22Rv1 (cell line): Measurements from ENCODE around the gene SC5D.

Experiments
- CTCF ChIP-seq: fragments of 450-650 bp; IDR thresholded peaks from 2 replicates; pipeline ENCODE4 v1.5.1; 2017; ENCODE audit warnings: mild to moderate bottlenecking
- ZFX ChIP-seq: fragments of 450-650 bp; IDR thresholded peaks from 2 replicates; pipeline ENCODE4 v1.6.1; 2017; ENCODE audit warnings: antibody characterized with exemption, borderline replicate concordance

GRCh38 chr11:121255473-121256125 lies 37.0 kb upstream of the SC5D start:
- TF ChIP-seq CTCF (no peak), ZFX (no peak)
